Tibial nerve (tissue), 4 donors: Measurements from ENCODE around the gene HSPA1L. TPM values are rescaled to one million over a fixed set of nuclear protein-coding genes. Genes with fewer than 3 reads are reported as not detected.
A peak's percentile ranks its signal among the peaks of the same experiment; 100 is the strongest.

Source experiments
- DNase-seq, 2 donors: peaks; one replicate each; pipeline ENCODE4 v3.0.0-alpha.2; 2019; ENCODE audit warnings: low spot score in 2 of 2
- H3K27ac ChIP-seq, 4 donors: fragments of 200-600 bp; sonication (generic) in 3 of 4; one replicate each; pipeline ENCODE4 v1.5.1; 2017 to 2019; ENCODE audit warnings: mild to moderate bottlenecking in 1 of 4
- H3K27me3 ChIP-seq, 2 donors: fragments of 200-600 bp; sonication (generic) in 1 of 2; one replicate each; pipeline versions ENCODE4 v1.5.1 to v1.6.0; 2017 to 2019
- H3K36me3 ChIP-seq, 3 donors: fragments of 200-600 bp; sonication (generic); one replicate each; pipeline ENCODE4 v1.5.1; 2018 to 2019
- H3K4me1 ChIP-seq, 4 donors: fragments of 200-600 bp; sonication (generic) in 3 of 4; one replicate each; pipeline ENCODE4 v1.5.1; 2017 to 2019
- H3K4me3 ChIP-seq, 4 donors: fragments of 200-600 bp; sonication (generic) in 3 of 4; one replicate each; pipeline ENCODE4 v1.5.1; 2017 to 2019; ENCODE audit warnings: mild to moderate bottlenecking in 1 of 4, moderate library complexity in 1 of 4
- H3K9me3 ChIP-seq, 4 donors: fragments of 200-600 bp; sonication (generic) in 3 of 4; one replicate each; pipeline ENCODE4 v1.5.1; 2017 to 2019
- CTCF ChIP-seq, 5 experiments: fragments of 200-600 bp in 3 of 5; fragments of 450-650 bp in 2 of 5; sonication (generic) in 3 of 5; IDR thresholded peaks; one replicate each; pipeline ENCODE4 v1.5.1; 2016 to 2019; ENCODE audit warnings: antibody characterized with exemption in 5 of 5, mild to moderate bottlenecking in 3 of 5, moderate library complexity in 2 of 5
- EP300 ChIP-seq, 2 donors: sonication (generic); formaldehyde crosslinking; IDR thresholded peaks; one replicate each; pipeline ENCODE4 v1.6.1; 2017; ENCODE audit warnings: antibody characterized with exemption in 2 of 2, mild to moderate bottlenecking in 1 of 2
- POLR2A ChIP-seq, 2 donors: fragments of 450-650 bp; IDR thresholded peaks; one replicate each; pipeline ENCODE4 v1.6.1; 2017; ENCODE audit warnings: antibody characterized with exemption in 2 of 2, mild to moderate bottlenecking in 2 of 2, moderate library complexity in 2 of 2
- WGBS, 2 donors: methylation state at CpG; one replicate each; pipeline ENCODE4 v1.1.5; 2018; 5-methylcytosine and 5-hydroxymethylcytosine counted together
- total RNA-seq, 4 donors: library from RNA; depleted of rRNA; stranded (reverse); fragments of >200 nt; gene quantifications; one replicate each; pipeline ENCODE4 v1.1.0, GENCODE V29; 2016

Gene HSPA1L
- total RNA-seq, 4 donors from 2014 or later, result 0.20 to 2.4 (median 1.2) TPM

GRCh38 chr6:31834367-31835250 is 19.5 kb upstream of the HSPA1L start:
- Histone ChIP-seq H3K36me3 (peaks cover 0 to 31% (median 6%) of the 10 kb centered on the region in 3 donors), H3K27me3 (no peaks in the 10 kb centered on the region), H3K9me3 (no peaks in the 10 kb centered on the region), H3K27ac (peak overlapping the region; percentile 83 to 98 (median 95)), H3K4me3 (peak overlapping the region; percentile 83 to 95 (median 88)), H3K4me1 (peaks cover 0 to 67% (median 48%) of the 10 kb centered on the region in 4 donors)
- DNase-seq, result peak; percentile 66 to 81
- 1% methylated on average over 56 to 58 of the region's 59 CpGs for WGBS, 2 donors
- TF ChIP-seq POLR2A (IDR thresholded peaks at IDR 0.05), result peak; percentile 82 to 85
- TF ChIP-seq EP300 (IDR thresholded peaks at IDR 0.05), result peak; percentile 40 to 89
- peak in 2 of 5 experiments; percentile 27 to 34 for TF ChIP-seq CTCF (IDR thresholded peaks at IDR 0.05)

GRCh38 chr6:31831350-31832215 is 16.5 kb upstream of the HSPA1L start:
- peaks cover 0 to 1% (median 0%) of the 10 kb centered on the region in 3 donors for H3K36me3 ChIP-seq
- DNase-seq, result peak in 1 of 2 donors; percentile 33
- no peaks in the 10 kb centered on the region for H3K9me3 ChIP-seq
- no peaks in the 10 kb centered on the region for H3K27me3 ChIP-seq
- peaks cover 0 to 43% (median 30%) of the 10 kb centered on the region in 4 donors for H3K4me1 ChIP-seq
- WGBS, 2 donors, result 81 to 83% methylated on average over 15 of the region's 15 CpGs
- peak overlapping the region; percentile 81 to 98 (median 88) for H3K27ac ChIP-seq
- TF ChIP-seq POLR2A (IDR thresholded peaks at IDR 0.05) (no peak), CTCF (IDR thresholded peaks at IDR 0.05) (no peak), EP300 (IDR thresholded peaks at IDR 0.05) (peak in 1 of 2 donors; percentile 36)
- peak overlapping the region in 1 of 4 donors; percentile 55 for H3K4me3 ChIP-seq

GRCh38 chr6:31830886-31831335 is 15.8 kb upstream of the HSPA1L start:
- peak overlapping the region; percentile 81 to 98 (median 88) for H3K27ac ChIP-seq
- H3K36me3 ChIP-seq, result no peaks in the 10 kb centered on the region
- H3K4me1 ChIP-seq, result peaks cover 0 to 43% (median 30%) of the 10 kb centered on the region in 4 donors
- peak overlapping the region; percentile 42 to 73 (median 58) for H3K4me3 ChIP-seq
- WGBS, 2 donors, result 42 to 55% methylated on average over 6 of the region's 6 CpGs
- TF ChIP-seq EP300 (IDR thresholded peaks at IDR 0.05) (peak in 1 of 2 donors; percentile 20), CTCF (IDR thresholded peaks at IDR 0.05) (no peak), POLR2A (IDR thresholded peaks at IDR 0.05) (no peak)
- DNase-seq, result peak in 1 of 2 donors; percentile 12
- H3K27me3 ChIP-seq, result no peaks in the 10 kb centered on the region
- H3K9me3 ChIP-seq, result no peaks in the 10 kb centered on the region

- Histone ChIP-seq H3K27me3 (no peaks in the 10 kb centered on the region), H3K36me3 (no peaks in the 10 kb centered on the region), H3K4me3 (peak overlapping the region; percentile 42 to 73 (median 58)), H3K27ac (peak overlapping the region; percentile 81 to 98 (median 88)), H3K9me3 (no peaks in the 10 kb centered on the region), H3K4me1 (peaks cover 0 to 46% (median 34%) of the 10 kb centered on the region in 4 donors)
- WGBS, 2 donors, result 0% methylated on average over 15 of the region's 15 CpGs
- TF ChIP-seq POLR2A (IDR thresholded peaks at IDR 0.05) (peak in 1 of 2 donors; percentile 42), CTCF (IDR thresholded peaks at IDR 0.05) (peak in 4 of 5 experiments; percentile 18 to 63 (median 44)), EP300 (IDR thresholded peaks at IDR 0.05) (peak in 1 of 2 donors; percentile 89)
- no peak for DNase-seq
Measured at GRCh38 chr6:31829633-31830283, 14.7 kb upstream of the HSPA1L start.
